ENCODE measurements around the gene GTF2H2.
"Not testable (repeated sequence)": the region's sequence is repeated elsewhere in the genome, so short reads cannot be mapped to it uniquely, and the experiment has no call there.

Gene GTF2H2

GRCh38 chr5:71067262-71067928, at the start of gene GTF2H2:
GTF2H2 (minus strand) TSS chr5:71067676; CDS start chr5:71062763, 4,913 bp downstream.
- not testable (repeated sequence) for DNase-seq

- DNase-seq, result not testable (repeated sequence)
Observed at GRCh38 chr5:71109730-71110275, 42.3 kb upstream of the GTF2H2 start.

DNA sequence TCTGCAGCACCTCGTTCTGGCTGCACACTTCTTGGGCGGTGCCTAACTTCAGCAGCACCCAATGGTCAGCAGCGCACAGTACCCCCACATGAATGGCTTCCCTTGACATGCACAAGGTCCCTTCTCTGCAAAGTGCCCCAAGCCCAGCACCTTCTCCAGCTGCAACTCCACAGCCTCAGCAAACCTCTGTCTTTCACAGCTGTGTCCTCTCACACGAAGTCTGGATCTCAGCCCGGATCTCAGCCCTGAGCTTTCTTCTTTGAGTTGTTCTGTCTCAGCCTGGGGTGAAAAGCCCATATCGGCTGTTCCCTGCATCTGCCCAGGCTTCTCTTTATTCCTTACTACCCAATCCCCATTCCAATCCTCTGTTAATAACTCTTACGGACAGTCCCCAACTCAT, 32.5 kb upstream of the GTF2H2 start:
- DNase-seq, result not testable (repeated sequence)

DNA sequence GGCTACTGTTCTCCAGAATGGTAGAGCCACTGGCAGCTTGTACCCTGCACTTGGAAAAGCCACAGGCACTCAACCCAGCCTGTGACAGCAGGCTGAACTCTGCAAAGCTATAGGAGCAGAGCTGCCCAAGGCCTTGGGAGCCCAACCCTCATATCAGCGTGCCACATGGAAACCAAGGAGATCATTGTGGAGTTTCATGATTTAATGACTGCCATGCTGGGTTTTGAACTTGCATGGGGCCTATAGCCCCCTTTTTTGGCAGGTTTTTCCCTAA, 30.4 kb upstream of the GTF2H2 start:
- not testable (repeated sequence) for DNase-seq

DNA sequence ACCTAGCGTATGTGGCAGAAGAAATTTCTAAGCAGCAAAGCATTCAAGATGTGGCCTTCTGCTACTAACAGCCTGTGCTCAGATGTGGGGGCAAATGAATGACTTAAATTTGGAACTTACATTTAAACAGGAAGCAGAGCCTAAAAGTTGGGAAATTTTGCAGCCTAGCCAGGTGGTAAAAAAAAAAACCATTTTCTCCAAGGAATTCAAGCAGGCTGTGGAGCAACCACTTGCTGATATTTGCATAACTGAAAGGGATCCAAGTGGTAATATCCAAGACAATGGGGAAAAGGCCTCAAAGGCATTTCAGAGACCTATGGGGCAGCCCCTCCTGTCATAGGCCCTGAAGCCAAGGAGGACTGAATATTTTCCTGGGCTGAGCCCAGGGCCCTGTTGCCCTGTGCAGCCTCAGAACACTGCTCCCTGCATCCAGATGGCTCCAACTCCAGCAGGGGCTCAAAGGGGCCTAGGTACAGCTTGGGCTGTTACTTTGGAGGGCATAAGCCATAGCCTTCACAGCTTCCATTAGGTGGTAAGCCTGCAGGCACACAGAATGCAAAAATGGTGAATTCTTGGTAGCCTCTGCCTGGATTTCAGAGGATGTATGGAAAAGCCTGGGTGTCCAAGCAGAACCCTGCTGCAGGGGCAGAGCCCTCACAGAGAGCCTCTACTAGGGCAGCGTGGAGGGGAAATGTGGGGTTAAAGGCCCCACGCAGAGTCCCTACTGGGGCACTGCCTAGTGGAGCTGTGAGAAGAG, 29.9 kb upstream of the GTF2H2 start:
- not testable (repeated sequence) for DNase-seq

GRCh38 chr5:71089773-71090172, 22.3 kb upstream of the GTF2H2 start:
- DNase-seq, result not testable (repeated sequence)

- not testable (repeated sequence) for DNase-seq
Observed at GRCh38 chr5:71088754-71089153, 21.3 kb upstream of the GTF2H2 start.

GRCh38 chr5:71086145-71086544, 18.7 kb upstream of the GTF2H2 start:
- not testable (repeated sequence) for DNase-seq

DNA sequence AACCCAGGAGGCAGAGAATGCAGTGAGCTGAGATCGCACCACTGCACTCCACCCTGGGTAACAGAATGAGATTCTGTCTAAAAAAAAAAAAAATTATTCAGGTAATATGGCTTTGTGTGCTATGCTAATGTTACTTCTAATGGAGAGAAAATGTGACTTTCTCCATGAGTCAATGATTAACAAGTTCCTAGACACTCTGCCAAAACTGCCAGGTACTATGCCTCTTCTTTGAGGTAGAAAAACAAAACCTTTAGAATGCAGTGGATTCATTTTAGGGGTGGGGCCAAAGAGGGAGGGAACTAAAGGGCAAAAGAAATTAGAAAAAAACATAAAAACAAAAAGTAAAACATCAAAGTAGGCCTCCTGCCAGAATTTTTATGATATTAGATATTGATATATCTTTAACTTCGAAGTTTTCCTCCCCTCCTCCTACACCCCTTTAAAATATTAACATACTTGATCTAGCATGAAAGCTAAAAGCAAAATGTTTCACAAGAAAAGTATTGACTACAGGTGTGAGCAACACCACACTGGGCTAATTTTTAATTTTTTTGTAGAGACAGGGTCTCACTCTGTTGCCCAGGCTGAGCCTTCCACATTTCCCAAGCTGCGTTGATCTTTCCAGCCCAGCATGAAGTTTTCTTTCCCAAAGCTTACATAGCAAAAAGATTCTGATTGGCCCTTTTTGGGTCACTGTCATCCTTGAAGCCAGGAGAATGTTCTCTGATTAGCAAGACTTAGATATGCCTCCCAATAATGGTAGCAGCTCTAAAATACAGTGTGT, 17.0 kb upstream of the GTF2H2 start:
- DNase-seq, result not testable (repeated sequence)

DNA sequence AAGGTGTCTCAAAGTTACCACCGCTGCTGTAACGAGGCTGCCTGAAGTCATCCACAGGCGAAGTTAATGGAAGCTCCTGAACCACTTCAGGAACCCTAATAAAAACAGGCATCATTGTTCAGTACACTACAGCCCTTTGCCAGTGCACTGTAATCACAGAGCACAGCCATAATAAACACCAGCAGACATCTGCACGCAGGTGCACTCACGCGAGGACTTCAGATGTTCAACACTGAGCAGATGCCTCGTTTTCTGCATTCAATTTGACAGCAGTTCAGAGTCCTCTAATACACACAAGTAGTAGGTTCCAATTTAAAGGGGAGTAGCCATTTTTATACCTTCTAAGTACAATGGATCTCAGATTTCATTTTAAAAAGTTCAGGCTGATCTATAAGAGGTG, 15.4 kb upstream of the GTF2H2 start:
- DNase-seq, result not testable (repeated sequence)

DNA sequence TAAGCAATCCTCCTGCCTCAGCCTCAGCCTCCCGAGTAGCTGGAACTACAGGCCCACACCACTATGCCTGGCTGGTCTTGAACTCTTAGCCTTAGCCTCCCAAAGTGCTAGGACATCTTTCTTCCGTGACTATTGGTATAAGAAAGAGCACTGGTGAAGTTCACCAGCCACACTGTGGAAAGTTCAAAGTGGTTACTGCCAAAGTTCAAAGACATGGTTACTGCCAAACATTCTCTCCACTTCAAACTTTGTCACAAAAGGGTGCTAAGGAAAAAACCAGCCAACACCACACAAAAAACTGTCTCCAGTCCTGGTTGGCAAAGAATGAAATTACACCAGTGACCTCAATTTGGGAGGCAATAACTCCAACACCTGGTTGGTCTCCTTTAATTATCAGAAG, 14.9 kb upstream of the GTF2H2 start:
- not testable (repeated sequence) for DNase-seq

GRCh38 chr5:71061322-71061721, 6.2 kb downstream of the GTF2H2 start:
- DNase-seq, result not testable (repeated sequence)

DNA sequence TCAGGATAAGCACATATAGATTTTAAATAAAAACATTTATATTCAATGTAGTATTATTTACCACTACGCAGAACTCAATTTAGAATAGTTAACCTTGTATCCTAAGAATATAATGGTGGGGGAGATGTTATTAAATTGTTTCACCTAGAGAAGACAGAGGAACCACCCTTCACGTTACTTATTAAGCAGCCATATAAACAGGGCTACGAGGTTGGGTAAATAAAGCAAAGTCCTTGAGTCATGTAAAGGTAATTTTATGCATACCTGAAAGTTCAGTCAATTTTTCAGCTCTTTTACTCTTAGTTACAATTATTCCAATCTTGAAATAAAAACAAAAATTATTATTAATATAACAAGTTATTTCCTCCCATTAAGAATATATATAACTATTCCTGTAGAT, 8.1 kb downstream of the GTF2H2 start:
- DNase-seq, result not testable (repeated sequence)

DNA sequence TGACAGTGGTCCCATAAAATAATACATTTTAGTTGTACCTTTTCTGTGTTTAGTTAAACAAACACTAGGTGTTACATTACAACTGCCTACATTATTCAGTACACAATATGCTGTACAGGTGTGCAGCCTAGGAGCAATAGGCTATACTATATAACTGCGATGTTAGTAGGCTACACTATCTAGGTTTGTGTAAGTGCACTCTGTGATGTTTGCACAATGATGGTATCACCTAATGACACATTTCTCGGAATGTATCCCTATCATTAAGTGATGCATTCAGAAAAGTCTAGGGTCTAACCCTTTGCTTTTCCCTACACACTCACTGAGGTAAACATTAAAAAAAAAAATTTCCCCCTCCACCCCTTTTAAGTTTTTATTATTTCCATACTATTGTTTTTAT, 22.7 kb downstream of the GTF2H2 start:
- not testable (repeated sequence) for DNase-seq

GRCh38 chr5:71044128-71044527, 23.3 kb downstream of the GTF2H2 start:
- not testable (repeated sequence) for DNase-seq

DNA sequence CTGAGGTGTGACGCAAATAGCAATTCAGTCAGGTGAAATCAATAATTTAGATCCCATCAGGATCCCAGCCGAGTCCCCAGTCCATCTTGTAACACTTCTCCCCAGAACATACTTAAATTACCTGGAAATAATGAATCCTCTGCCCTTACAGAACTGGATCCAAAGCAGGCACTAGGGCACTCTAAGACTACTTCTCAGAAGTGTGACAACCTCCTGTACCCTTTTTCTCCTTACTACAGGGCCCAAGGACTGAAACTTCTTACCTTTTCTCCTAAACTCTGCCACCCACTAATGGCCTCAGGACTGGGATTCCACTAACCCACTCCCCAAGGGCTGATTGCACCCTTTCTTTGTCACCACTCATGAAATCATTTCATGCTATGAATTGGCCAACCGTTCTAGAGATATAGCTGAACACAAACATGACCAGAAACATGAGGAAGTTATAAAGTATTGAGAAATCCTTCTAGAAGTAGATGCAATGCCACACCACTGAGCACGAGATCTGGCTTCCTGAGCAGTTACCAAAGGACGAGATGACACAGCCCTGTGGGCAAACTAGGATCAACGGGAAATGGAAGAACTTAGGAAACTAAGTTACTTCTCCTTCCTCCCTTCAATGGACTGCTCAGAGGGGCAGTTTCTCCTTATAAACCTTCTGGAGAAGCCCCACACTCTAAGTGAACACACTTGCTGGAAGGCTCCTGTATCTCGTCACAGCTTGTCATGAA, 36.3 kb downstream of the GTF2H2 start:
- not testable (repeated sequence) for DNase-seq

DNA sequence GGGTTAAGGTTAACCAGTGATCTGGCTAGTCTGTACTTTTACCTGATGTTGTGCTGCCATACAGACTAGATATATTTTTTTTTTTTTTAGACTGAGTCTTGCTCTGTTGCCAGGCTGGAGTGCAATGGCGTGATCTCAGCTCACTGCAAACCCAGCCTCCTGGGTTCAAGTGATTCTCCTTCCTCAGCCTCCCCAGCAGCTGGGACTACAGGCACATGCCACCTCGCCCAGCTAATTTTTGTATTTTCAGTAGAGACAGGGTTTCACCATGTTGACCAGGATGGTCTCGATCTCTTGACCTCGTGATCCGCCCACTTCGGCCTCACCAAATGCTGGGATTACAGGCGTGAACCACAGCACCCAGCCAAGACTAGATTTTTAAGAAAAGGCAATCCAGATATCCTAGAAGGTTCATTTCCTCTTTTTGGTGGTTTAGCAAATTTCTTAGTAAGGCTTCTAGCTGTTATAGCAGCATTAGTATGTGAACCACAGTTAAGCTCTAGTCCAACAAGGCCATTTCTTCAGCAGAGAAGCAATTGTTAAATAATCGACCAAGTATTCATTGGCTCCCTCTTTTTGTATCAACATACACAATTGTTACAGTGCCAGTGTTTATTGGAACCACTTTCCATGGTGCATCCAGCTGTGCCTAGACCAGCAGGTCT, 42.1 kb downstream of the GTF2H2 start, which contains the start of gene NAIP:
Gene NAIP (minus strand): TSS at position 51 of the 665 bp plus-strand sequence. CDS start 12,424 bp downstream, outside the sequence.
- DNase-seq, result not testable (repeated sequence)

GRCh38 chr5:71020643-71021042, 46.8 kb downstream of the GTF2H2 start:
- not testable (repeated sequence) for DNase-seq

DNA sequence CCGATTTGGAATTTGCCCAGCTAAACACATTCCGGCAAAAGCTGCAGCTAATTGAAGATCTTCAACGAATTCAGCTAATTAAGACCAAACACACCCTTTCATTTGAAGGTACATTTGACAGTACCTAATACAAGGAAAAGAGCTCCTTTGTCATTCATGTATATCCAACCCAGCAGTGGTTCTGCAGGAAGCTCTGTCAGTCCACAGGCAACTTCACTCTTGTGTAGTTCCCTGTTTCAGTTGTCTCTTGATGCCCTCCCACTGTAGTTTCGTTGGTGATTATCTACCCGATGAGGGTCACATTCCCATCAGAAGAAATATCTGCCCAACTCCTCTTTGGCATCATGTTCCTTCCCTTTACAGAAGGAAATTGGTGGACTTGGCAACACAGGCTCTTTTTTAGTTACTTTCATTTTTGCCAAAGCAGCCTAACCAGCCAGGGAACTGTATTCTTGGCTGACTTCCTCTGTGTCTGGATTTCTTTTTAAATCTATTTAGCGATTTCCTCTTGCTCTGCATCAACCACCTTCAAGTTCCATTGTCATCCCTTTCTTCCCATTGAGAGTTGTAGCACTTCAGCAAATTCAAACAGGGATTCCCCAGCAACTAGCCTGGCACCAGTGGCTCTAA, 49.0 kb downstream of the GTF2H2 start:
- not testable (repeated sequence) for DNase-seq

DNA sequence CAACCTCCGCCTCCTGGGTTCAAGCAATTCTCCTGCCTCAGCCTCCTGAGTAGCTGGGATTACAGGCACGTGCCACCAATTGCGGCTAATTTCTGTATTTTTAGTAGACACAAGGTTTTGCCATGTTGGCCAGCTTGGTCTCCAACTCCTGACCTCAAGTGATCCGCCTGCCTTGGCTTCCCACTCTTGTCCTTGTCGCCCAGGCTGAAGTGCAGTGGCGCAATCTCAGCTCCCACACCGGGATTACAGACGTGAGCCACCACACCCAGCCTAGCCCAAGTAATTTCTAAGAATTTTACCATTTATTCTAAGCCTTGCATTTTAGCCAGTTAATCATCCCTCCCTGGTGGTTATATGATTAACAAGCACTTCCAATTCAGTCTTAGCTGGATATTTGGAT, 53.3 kb downstream of the GTF2H2 start:
- no peak for DNase-seq

DNA sequence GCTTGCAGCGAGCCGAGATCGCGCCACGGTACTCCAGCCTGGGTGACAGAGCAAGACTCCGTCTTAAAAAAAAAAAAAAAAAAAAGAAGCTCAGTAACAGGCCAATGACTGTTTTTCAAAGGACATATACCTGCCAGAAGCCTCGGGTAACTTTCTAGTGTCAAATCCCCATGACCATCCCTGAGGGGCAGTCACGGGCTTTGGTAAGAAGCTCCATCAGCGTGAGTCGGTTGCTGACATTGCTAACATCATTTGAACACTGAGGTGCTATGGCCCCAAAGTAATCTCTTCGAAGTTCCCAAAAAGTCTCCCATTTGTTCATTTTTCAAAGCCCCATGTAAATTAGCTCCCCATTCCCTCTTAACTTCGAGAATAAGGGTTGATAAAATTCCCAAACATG, 53.9 kb downstream of the GTF2H2 start:
- no peak for DNase-seq

All from stimulated activated CD4-positive, alpha-beta T cell treated with anti-CD3 and anti-CD28 coated beads, Interleukin-4, amount 100 ng/mL, for 4 hours (primary cell).